Kidney (tissue), 14 donors: ENCODE data around the gene SLC25A26. TPM values are rescaled to one million over a fixed set of nuclear protein-coding genes. Genes with fewer than 3 reads are reported as not detected.

Experiments used
- DNase-seq, 5 donors: peaks; one replicate each; pipeline ENCODE4 v3.0.0-alpha.2; 2013 to 2020
- FAIRE-seq: peaks from 2 replicates; lab custom pipeline; 2012; peaks lifted over from hg19 to GRCh38; lab: Jason Lieb, UNC
- H3K27ac ChIP-seq, 2 donors: one replicate each; pipeline ENCODE4 v1.7.0; 2013; ENCODE audit warnings: low read depth in 2 of 2, low read length in 2 of 2, inconsistent platforms in 1 of 2
- H3K27me3 ChIP-seq: one replicate; pipeline ENCODE4 v1.7.1; 2013; ENCODE audit warnings: low read length, inconsistent platforms; ENCODE audit not compliant: control insufficient read depth, insufficient read depth
- H3K36me3 ChIP-seq, 3 donors: one replicate each; pipeline versions ENCODE4 v1.7.0 to v1.7.1; 2013; ENCODE audit warnings: low read length in 3 of 3, control low read depth in 1 of 3, inconsistent platforms in 1 of 3; ENCODE audit not compliant: insufficient read depth in 3 of 3, control insufficient read depth in 2 of 3
- H3K4me1 ChIP-seq, 3 donors: one replicate each; pipeline versions ENCODE4 v1.7.0 to v1.7.1; 2013; ENCODE audit warnings: low read length in 3 of 3, inconsistent platforms in 1 of 3, low read depth in 1 of 3; ENCODE audit not compliant: control insufficient read depth in 2 of 3, insufficient read depth in 2 of 3
- H3K4me3 ChIP-seq, 3 donors: one replicate each; pipeline versions ENCODE4 v1.7.0 to v1.8.1; 2013; ENCODE audit warnings: low read length in 3 of 3, control low read depth in 1 of 3, inconsistent platforms in 1 of 3
- H3K9ac ChIP-seq, 3 donors: one replicate each; pipeline versions ENCODE4 v1.7.0 to v1.7.1; 2013; ENCODE audit warnings: low read length in 3 of 3, control low read depth in 1 of 3, inconsistent platforms in 1 of 3
- H3K9me3 ChIP-seq, 3 donors: one replicate each; pipeline versions ENCODE4 v1.7.0 to v1.7.1; 2013; ENCODE audit warnings: low read length in 3 of 3, control low read depth in 1 of 3, inconsistent platforms in 1 of 3; ENCODE audit not compliant: control insufficient read depth in 2 of 3, insufficient read depth in 1 of 3
- intact Hi-C: fragments of 100-400 bp; cut with DNase I; formaldehyde crosslinking; loops from one replicate; pipeline ENCODE4 v1.11.1; 2022
- polyA plus RNA-seq: library from polyadenylated mRNA; stranded (reverse); fragments of 350-450 nt; fragmentation: Illumina TruSeq; extraction: RNeasy Lipid Tissue Mini Kit (QIAGEN cat#74804); gene quantifications from one replicate; pipeline ENCODE4 v1.2.3, GENCODE V29; 2014; ENCODE audit warnings: low read depth, low replicate concordance; ENCODE audit not compliant: insufficient read depth
- total RNA-seq: library from RNA; stranded (reverse); fragmentation: NEBNext Ultra II Directional; extraction: Animal tissue kit (Norgen Biotek cat#: 25700); gene quantifications from one replicate; pipeline ENCODE4 v1.2.1, GENCODE V29; 2021
- TF ChIP-seq, protein P1 (sequence below): IDR thresholded peaks from 3 replicates; pipeline ENCODE4 v1.5.1; 2012; ENCODE audit warnings: mild to moderate bottlenecking, moderate library complexity, borderline replicate concordance; ENCODE audit not compliant: insufficient read depth; ENCODE audit errors: extremely low read depth
- donor health status: control.
- donor health status: control.
- donor health status: control.
- donor health status: control.
- donor health status: control.
- donor health status: DM: yes; HTN: yes; CAD: no.
- donor health status: Normal renal cell carcinoma (clear cell type).

SLC25A26 gene
- total and polyA plus RNA-seq, 2 donors from 2014 or later: 23.9 to 25.4 TPM

DNA sequence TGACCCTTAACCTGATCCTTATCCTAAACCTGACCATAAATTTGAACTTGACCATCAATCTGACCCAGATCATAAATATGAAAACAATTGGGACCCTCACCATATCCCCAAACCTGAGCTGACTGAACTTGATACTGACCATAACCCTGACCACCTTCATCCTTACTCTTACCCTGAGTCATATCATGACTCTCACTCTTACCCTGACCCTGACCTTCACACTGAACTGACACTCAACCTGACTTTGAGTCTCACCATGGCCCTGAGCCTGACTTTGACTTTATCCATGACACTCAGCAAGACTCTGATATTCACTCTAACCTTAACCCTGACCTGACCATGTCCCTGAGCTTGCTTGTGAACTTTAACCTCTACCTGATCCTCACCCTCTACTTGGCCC, 34.3 kb upstream of the SLC25A26 start:
- DNase-seq (no peak), FAIRE-seq (no peak)
- no peaks in the 10 kb centered on the region for H3K4me1 ChIP-seq
- no peak overlapping the region for H3K4me3 ChIP-seq
- no peak overlapping the region for H3K9ac ChIP-seq
- H3K27me3 ChIP-seq: no peaks in the 10 kb centered on the region
- intact Hi-C loops: no loop called here
- no peaks in the 10 kb centered on the region for H3K36me3 ChIP-seq
- H3K27ac ChIP-seq: no peak overlapping the region
- TF ChIP-seq, protein P1, sequence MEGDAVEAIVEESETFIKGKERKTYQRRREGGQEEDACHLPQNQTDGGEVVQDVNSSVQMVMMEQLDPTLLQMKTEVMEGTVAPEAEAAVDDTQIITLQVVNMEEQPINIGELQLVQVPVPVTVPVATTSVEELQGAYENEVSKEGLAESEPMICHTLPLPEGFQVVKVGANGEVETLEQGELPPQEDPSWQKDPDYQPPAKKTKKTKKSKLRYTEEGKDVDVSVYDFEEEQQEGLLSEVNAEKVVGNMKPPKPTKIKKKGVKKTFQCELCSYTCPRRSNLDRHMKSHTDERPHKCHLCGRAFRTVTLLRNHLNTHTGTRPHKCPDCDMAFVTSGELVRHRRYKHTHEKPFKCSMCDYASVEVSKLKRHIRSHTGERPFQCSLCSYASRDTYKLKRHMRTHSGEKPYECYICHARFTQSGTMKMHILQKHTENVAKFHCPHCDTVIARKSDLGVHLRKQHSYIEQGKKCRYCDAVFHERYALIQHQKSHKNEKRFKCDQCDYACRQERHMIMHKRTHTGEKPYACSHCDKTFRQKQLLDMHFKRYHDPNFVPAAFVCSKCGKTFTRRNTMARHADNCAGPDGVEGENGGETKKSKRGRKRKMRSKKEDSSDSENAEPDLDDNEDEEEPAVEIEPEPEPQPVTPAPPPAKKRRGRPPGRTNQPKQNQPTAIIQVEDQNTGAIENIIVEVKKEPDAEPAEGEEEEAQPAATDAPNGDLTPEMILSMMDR: no peak
- no peaks in the 10 kb centered on the region for H3K9me3 ChIP-seq

DNA sequence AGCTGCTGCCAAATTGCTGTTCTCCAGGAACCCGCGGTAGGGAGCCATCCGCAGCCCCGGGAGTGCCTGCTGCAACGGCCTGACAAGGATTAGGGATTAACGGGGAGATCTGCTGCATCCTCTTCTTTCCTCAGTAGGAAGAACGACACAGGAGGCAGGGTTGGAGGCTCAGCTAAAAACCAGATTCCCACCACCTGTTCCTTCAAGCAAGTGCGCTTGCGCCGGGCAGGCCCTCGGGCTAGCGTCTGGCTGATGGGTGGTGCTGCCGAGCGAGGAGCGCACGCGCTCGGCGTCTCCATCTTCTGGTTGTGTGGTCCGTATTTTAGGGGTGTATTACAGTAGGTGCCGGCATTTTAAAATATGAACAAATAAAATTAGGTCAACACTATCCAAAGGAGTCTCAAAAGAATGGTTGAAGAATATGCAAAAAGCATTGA, 25.4 kb upstream of the SLC25A26 start:
- H3K9me3 ChIP-seq: no peaks in the 10 kb centered on the region
- no peaks in the 10 kb centered on the region for H3K36me3 ChIP-seq
- H3K27me3 ChIP-seq: no peaks in the 10 kb centered on the region
- H3K27ac ChIP-seq: no peak overlapping the region
- intact Hi-C loops: no loop called here
- TF ChIP-seq, protein P1: no peak
- no peak overlapping the region for H3K9ac ChIP-seq
- H3K4me1 ChIP-seq: peaks cover 0 to 3% (median 0%) of the 10 kb centered on the region in 3 donors
- FAIRE-seq (no peak), DNase-seq (peak; percentile 72 to 86 (median 78))
- peak overlapping the region in 2 of 3 donors; percentile 46 to 51 for H3K4me3 ChIP-seq

DNA sequence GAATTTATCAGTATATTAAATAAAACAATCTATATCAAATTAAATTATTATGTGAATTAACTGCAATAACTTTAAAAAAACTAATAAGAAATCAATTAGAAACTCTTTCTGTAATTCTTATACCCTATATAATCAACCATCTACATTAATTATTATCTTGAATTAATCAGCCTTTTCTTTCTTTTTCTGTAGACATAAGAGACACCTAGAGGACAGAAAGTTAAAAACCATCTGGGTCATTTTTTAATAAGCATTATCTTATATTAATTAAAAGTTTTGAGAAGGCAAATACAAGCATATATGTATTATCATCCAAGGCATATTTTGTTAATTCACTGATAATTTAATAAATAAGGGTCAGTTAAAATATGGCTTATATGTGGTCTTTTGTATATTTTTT, 24.2 kb upstream of the SLC25A26 start:
- TF ChIP-seq, protein P1: no peak
- Histone ChIP-seq H3K9me3 (no peaks in the 10 kb centered on the region), H3K4me3 (no peak overlapping the region), H3K27me3 (no peaks in the 10 kb centered on the region), H3K27ac (no peak overlapping the region), H3K36me3 (no peaks in the 10 kb centered on the region), H3K9ac (no peak overlapping the region), H3K4me1 (peaks cover 0 to 3% (median 0%) of the 10 kb centered on the region in 3 donors)
- FAIRE-seq (no peak), DNase-seq (no peak)
- intact Hi-C loops: no loop called here
